K562 (cell line): Measurements from ENCODE around the gene ABCA1. TPM values are rescaled to one million over a fixed set of nuclear protein-coding genes. Genes with fewer than 3 reads are reported as not detected.

Source experiments
- ATAC-seq: fragments of 200-7000 bp; cut with Tn5 transposase; 3 replicates; pipeline ENCODE4 v1.9.1; 2020; ENCODE audit warnings: moderate library complexity
- BruUV-seq: library from RNA; stranded (reverse); fragments of 400-500 nt; replicated peaks from 2 replicates; lab custom pipeline; 2021; lab: Mats Ljungman, UMichigan
- CTCF ChIA-PET: fragments of 300-600 bp; formaldehyde crosslinking; extraction: SDS; loops from one replicate; lab custom pipeline; 2021; ENCODE audit warnings: low intra/inter-chr PET ratio; lab: Yijun Ruan, JAX
- POLR2A ChIA-PET: fragments of 300-600, 350-650 bp; sonication (Branson Sonifier 250); formaldehyde crosslinking; extraction: SDS; loops from one replicate; lab custom pipeline; 2021; ENCODE audit warnings: antibody characterized with exemption, inconsistent platforms; lab: Yijun Ruan, JAX
- DNase-seq, 4 experiments: peaks; one replicate each; pipeline versions ENCODE4 v3.0.0 to v3.0.0-alpha.2; 2011 to 2018; ENCODE audit warnings: low spot score in 3 of 4, mixed read lengths in 3 of 4; ENCODE audit errors: extremely low read depth in 1 of 4
- FAIRE-seq: peaks from 2 replicates; lab custom pipeline; 2011; peaks lifted over from hg19 to GRCh38; lab: Jason Lieb, UNC
- H2AFZ ChIP-seq: 2 replicates; pipeline ENCODE4 v1.6.0; 2011; ENCODE audit warnings: low read depth, low read length, control low read depth, inconsistent platforms
- H3K27ac ChIP-seq: fragments of 200-600 bp; 3 replicates; pipeline ENCODE4 v1.8.0; 2011; ENCODE audit warnings: low read depth, mild to moderate bottlenecking, control low read depth, inconsistent platforms, low read length, moderate library complexity, mixed read lengths; ENCODE audit errors: extremely low read depth
- H3K27me3 ChIP-seq, 2 experiments: fragments of 300-600 bp in 1 of 2; 2 replicates in 1 of 2; 3 replicates in 1 of 2; pipeline versions ENCODE4 v1.6.0 to v1.8.0; 2011; ENCODE audit warnings: inconsistent platforms in 2 of 2, low read length in 2 of 2, mild to moderate bottlenecking in 1 of 2, mixed read lengths in 1 of 2, moderate library complexity in 1 of 2; ENCODE audit not compliant: control insufficient read depth in 2 of 2, insufficient read depth in 2 of 2
- H3K36me3 ChIP-seq: fragments of 300-600 bp; 3 replicates; pipeline ENCODE4 v1.8.0; 2011; ENCODE audit warnings: mild to moderate bottlenecking, low read length, inconsistent platforms; ENCODE audit not compliant: control insufficient read depth, insufficient read depth
- H3K4me1 ChIP-seq, 2 experiments: fragments of 200-600 bp in 1 of 2; replicated peaks in 1 of 2; 2 replicates in 1 of 2; 3 replicates in 1 of 2; pipeline versions ENCODE4 v1.5.1 to v1.8.0; 2011; ENCODE audit warnings: inconsistent platforms in 2 of 2, low read length in 2 of 2, mild to moderate bottlenecking in 1 of 2, mixed read lengths in 1 of 2, moderate library complexity in 1 of 2; ENCODE audit not compliant: control insufficient read depth in 2 of 2, insufficient read depth in 2 of 2
- H3K4me2 ChIP-seq: 2 replicates; pipeline ENCODE4 v1.6.1; 2011; ENCODE audit warnings: low read length, control low read depth, inconsistent platforms, mixed read lengths; ENCODE audit not compliant: insufficient read depth
- H3K4me3 ChIP-seq: fragments of 200-600 bp; sonication (generic), shearing (Covaris generic); 2 replicates; pipeline ENCODE4 v1.5.1; 2016; ENCODE audit warnings: control low read depth, inconsistent platforms
- H3K79me2 ChIP-seq: fragments of 200-600 bp; 3 replicates; pipeline ENCODE4 v1.8.0; 2011; ENCODE audit warnings: low read length, inconsistent platforms; ENCODE audit not compliant: control insufficient read depth, insufficient read depth
- H3K9ac ChIP-seq, 2 experiments: 2 replicates each; pipeline versions ENCODE4 v1.6.0 to v1.6.1; 2011; ENCODE audit warnings: low read depth in 2 of 2, low read length in 2 of 2, control low read depth in 1 of 2, inconsistent platforms in 1 of 2, mild to moderate bottlenecking in 1 of 2, mixed read lengths in 1 of 2; ENCODE audit not compliant: insufficient read depth in 1 of 2
- H3K9me1 ChIP-seq: one replicate; pipeline ENCODE4 v1.6.0; 2011; ENCODE audit warnings: inconsistent platforms, mild to moderate bottlenecking, low read length, moderate library complexity; ENCODE audit not compliant: control insufficient read depth, insufficient read depth
- H3K9me3 ChIP-seq: replicated peaks from 2 replicates; pipeline ENCODE4 v1.5.1; 2011; ENCODE audit warnings: low read depth, low read length, inconsistent platforms; ENCODE audit not compliant: control insufficient read depth, insufficient read depth
- H4K20me1 ChIP-seq: replicated peaks from 2 replicates; pipeline ENCODE4 v1.6.1; 2011; ENCODE audit warnings: low read length, inconsistent platforms, mixed read lengths; ENCODE audit not compliant: control insufficient read depth, insufficient read depth
- HDGF ChIP-seq: fragments of 450-650 bp; IDR thresholded peaks from 2 replicates; pipeline ENCODE4 v1.6.1; 2016
- MAZ ChIP-seq, 2 experiments: fragments of 450-650 bp in 1 of 2; sonication (generic) in 1 of 2; formaldehyde crosslinking; IDR thresholded peaks in 1 of 2; conservative IDR thresholded peaks in 1 of 2; 2 replicates each; pipeline versions ENCODE4 v1.4.0 to v1.5.0; 2020; ENCODE audit warnings: mild to moderate bottlenecking in 1 of 2, missing genetic modification reagents in 1 of 2
- MLLT1 ChIP-seq, 2 experiments: fragments of 450-650 bp; IDR thresholded peaks; 2 replicates each; pipeline ENCODE4 v1.6.1; 2016
- NONO ChIP-seq, 2 experiments: fragments of 200-400 bp in 1 of 2; fragments of 450-650 bp in 1 of 2; formaldehyde crosslinking in 1 of 2; IDR thresholded peaks; 2 replicates each; pipeline ENCODE4 v1.6.1; 2017; ENCODE audit warnings: low read depth in 2 of 2, mild to moderate bottlenecking in 2 of 2, moderate library complexity in 2 of 2, low read length in 1 of 2
- PCBP1 ChIP-seq: fragments of 200-400 bp; formaldehyde crosslinking; IDR thresholded peaks from 2 replicates; pipeline ENCODE4 v1.6.1; 2018; ENCODE audit warnings: mild to moderate bottlenecking, low read depth, low read length; ENCODE audit not compliant: poor library complexity, severe bottlenecking
- POLR2A ChIP-seq: fragments of 450-650 bp; conservative IDR thresholded peaks from 2 replicates; pipeline ENCODE4 v1.6.1; 2016
- YY1 ChIP-seq, 3 experiments: IDR thresholded peaks; 2 replicates each; pipeline ENCODE4 v1.6.1; 2011; ENCODE audit warnings: low read length in 2 of 3, mild to moderate bottlenecking in 2 of 3, moderate library complexity in 2 of 3, borderline replicate concordance in 1 of 3, control low read depth in 1 of 3, low read depth in 1 of 3; ENCODE audit not compliant: insufficient read depth in 3 of 3, insufficient replicate concordance in 2 of 3, control insufficient read depth in 1 of 3, insufficient read length in 1 of 3; ENCODE audit errors: extremely low read depth in 1 of 3
- ZNF121 ChIP-seq: sonication (generic); formaldehyde crosslinking; conservative IDR thresholded peaks from 2 replicates; pipeline ENCODE4 v1.8.0; 2022; ENCODE audit warnings: missing genetic modification reagents
- WGBS: fragments of 100-300 bp; shearing (Covaris generic); methylation state at CpG from one replicate; pipeline ENCODE4 v1.1.6; 2016; ENCODE audit warnings: low coverage, mixed read lengths; ENCODE audit not compliant: insufficient coverage; ENCODE audit errors: missing lambda C conversion rate; 5-methylcytosine and 5-hydroxymethylcytosine counted together
- in situ Hi-C: fragments of 300-500 bp; cut with MboI; formaldehyde crosslinking; loops from 4 replicates; pipeline ENCODE4 v1.15.0; 2018; ENCODE audit warnings: inconsistent platforms, mixed read lengths
- intact Hi-C: fragments of 100-400 bp; cut with micrococcal nuclease; formaldehyde crosslinking; loops from 2 replicates; pipeline ENCODE4 v1.14.2; 2022
- polyA plus RNA-seq, 8 experiments: library from polyadenylated mRNA; depleted of rRNA in 4 of 8; stranded (reverse) in 5 of 8; unstranded in 3 of 8; fragments of >200 nt; fragmentation: Nextera tagmentation in 2 of 8; fragmentation: Illumina TruSeq in 1 of 8; extraction: Ambion mirVana in 2 of 8; extraction: Trizol in 1 of 8; gene quantifications; 2 replicates each; pipeline versions ENCODE4 v1.2.1 to v1.2.3, GENCODE V29; 2011 to 2014; ENCODE audit warnings: inconsistent platforms in 1 of 8, missing spikeins in 1 of 8
- total RNA-seq, 7 experiments: library from RNA; depleted of rRNA in 6 of 7; stranded (reverse); fragments of >200 nt in 6 of 7; fragmentation: Illumina TruSeq in 2 of 7; extraction: Trizol in 2 of 7; gene quantifications; 2 replicates each; pipeline versions ENCODE4 v1.2.1 to v1.2.3, GENCODE V29; 2011 to 2021; ENCODE audit warnings: low replicate concordance in 1 of 7
- TF ChIP-seq, protein P1 (sequence below): fragments of 250-450 bp; sonication (Bioruptor Pico); IDR thresholded peaks from 2 replicates; pipeline ENCODE4 v1.5.0; 2021
- TF ChIP-seq, protein P2 (sequence below): sonication (generic); formaldehyde crosslinking; IDR thresholded peaks from 2 replicates; pipeline ENCODE4 v1.8.0; 2023; ENCODE audit warnings: mild to moderate bottlenecking, missing genetic modification reagents
- TF ChIP-seq, protein P3 (sequence below): fragments of 450-650 bp; IDR thresholded peaks from 2 replicates; pipeline ENCODE4 v1.6.1; 2016; ENCODE audit warnings: borderline replicate concordance

ABCA1 gene
- total and polyA plus RNA-seq, 9 of the 15 experiments (the other 6 are each of a cell fraction or from before 2014, with no cell fraction given) = under 0.01 to 0.18 (median 0.02) TPM; not detected in 5

GRCh38 chr9:104747565-104748358 lies 180.2 kb downstream of the ABCA1 start, which contains the start of gene NIPSNAP3A:
Gene NIPSNAP3A, plus strand, starts transcription at chr9:104747683. Its CDS starts 110 bp downstream, at chr9:104747793.
- peak within 1 kb of the TSS; percentile 99 for H3K4me2 ChIP-seq
- intact Hi-C loops = loop anchor here (2.0 to 10.0 kb wide), 3 partner anchors 27 to 655 kb away; partner anchors contain the start of gene SMC2
- ChIA-PET POLR2A (interaction anchor here (0.6 to 1.5 kb wide), 7 partner anchors 8 to 654 kb away, joined by 3 to 5 read pairs (median 4); partner anchors contain the start of genes NIPSNAP3B and SMC2), CTCF (no interaction called here)
- peak within 1 kb of the TSS; percentile 99 for H2AFZ ChIP-seq
- no peaks in the 10 kb centered on the region for H3K27me3 ChIP-seq
- H3K4me1 ChIP-seq = peaks cover 13 to 26% of the 10 kb centered on the region in 2 experiments; a peak in 4 of 5 replicates
- FAIRE-seq = peak; percentile 69
- peak within 1 kb of the TSS; percentile 80 for H3K4me3 ChIP-seq
- peak within 1 kb of the TSS; percentile 89 for H3K27ac ChIP-seq
- no peaks in the 10 kb centered on the region for H4K20me1 ChIP-seq
- H3K79me2 ChIP-seq = peaks cover 39% of the 10 kb centered on the region
- H3K9me1 ChIP-seq = no peaks in the 10 kb centered on the region
- ATAC-seq = peak; percentile 93
- in situ Hi-C loops = no loop called here
- H3K36me3 ChIP-seq = peaks cover 20% of the 10 kb centered on the region
- H3K9ac ChIP-seq = peak within 1 kb of the TSS; percentile 80 to 96
- BruUV-seq = TSS peak; percentile 65
- H3K9me3 ChIP-seq = no peaks in the 10 kb centered on the region
- WGBS = under 1% methylated on average over 54 of the region's 71 CpGs
- peak; percentile 89 to 94 (median 92) for DNase-seq
- TF ChIP-seq NONO (IDR thresholded peaks at IDR 0.05; ENCODE audit: low read depth in 2 of 2, low read length in 1 of 2) (no peak), PCBP1 (peak; percentile 62), HDGF (no peak), MAZ (CRISPR knock-in tag; conservative IDR thresholded peaks at IDR 0.05 in 1 of 2, IDR thresholded peaks at IDR 0.05 in 1 of 2) (peak; percentile 82 to 91), YY1 (IDR thresholded peaks at IDR 0.05; ENCODE audit: borderline replicate concordance in 1 of 3, control insufficient read depth in 1 of 3, extremely low read depth in 1 of 3, insufficient read depth in 3 of 3, insufficient read length in 1 of 3, insufficient replicate concordance in 2 of 3, low read depth in 1 of 3, low read length in 2 of 3) (peak; percentile 10 to 72 (median 65)), MLLT1 (IDR thresholded peaks at IDR 0.05) (peak in 1 of 2 experiments; percentile 2; a peak in 1 of 4 replicates), POLR2A (peak; percentile 76), ZNF121 (CRISPR knock-in tag) (no peak)
- TF ChIP-seq, protein P1, sequence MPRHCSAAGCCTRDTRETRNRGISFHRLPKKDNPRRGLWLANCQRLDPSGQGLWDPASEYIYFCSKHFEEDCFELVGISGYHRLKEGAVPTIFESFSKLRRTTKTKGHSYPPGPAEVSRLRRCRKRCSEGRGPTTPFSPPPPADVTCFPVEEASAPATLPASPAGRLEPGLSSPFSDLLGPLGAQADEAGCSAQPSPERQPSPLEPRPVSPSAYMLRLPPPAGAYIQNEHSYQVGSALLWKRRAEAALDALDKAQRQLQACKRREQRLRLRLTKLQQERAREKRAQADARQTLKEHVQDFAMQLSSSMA = no peak
- TF ChIP-seq, protein P2, sequence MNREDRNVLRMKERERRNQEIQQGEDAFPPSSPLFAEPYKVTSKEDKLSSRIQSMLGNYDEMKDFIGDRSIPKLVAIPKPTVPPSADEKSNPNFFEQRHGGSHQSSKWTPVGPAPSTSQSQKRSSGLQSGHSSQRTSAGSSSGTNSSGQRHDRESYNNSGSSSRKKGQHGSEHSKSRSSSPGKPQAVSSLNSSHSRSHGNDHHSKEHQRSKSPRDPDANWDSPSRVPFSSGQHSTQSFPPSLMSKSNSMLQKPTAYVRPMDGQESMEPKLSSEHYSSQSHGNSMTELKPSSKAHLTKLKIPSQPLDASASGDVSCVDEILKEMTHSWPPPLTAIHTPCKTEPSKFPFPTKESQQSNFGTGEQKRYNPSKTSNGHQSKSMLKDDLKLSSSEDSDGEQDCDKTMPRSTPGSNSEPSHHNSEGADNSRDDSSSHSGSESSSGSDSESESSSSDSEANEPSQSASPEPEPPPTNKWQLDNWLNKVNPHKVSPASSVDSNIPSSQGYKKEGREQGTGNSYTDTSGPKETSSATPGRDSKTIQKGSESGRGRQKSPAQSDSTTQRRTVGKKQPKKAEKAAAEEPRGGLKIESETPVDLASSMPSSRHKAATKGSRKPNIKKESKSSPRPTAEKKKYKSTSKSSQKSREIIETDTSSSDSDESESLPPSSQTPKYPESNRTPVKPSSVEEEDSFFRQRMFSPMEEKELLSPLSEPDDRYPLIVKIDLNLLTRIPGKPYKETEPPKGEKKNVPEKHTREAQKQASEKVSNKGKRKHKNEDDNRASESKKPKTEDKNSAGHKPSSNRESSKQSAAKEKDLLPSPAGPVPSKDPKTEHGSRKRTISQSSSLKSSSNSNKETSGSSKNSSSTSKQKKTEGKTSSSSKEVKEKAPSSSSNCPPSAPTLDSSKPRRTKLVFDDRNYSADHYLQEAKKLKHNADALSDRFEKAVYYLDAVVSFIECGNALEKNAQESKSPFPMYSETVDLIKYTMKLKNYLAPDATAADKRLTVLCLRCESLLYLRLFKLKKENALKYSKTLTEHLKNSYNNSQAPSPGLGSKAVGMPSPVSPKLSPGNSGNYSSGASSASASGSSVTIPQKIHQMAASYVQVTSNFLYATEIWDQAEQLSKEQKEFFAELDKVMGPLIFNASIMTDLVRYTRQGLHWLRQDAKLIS = peak; percentile 93; the same call in 1 of the 2 replicates
- TF ChIP-seq, protein P3, sequence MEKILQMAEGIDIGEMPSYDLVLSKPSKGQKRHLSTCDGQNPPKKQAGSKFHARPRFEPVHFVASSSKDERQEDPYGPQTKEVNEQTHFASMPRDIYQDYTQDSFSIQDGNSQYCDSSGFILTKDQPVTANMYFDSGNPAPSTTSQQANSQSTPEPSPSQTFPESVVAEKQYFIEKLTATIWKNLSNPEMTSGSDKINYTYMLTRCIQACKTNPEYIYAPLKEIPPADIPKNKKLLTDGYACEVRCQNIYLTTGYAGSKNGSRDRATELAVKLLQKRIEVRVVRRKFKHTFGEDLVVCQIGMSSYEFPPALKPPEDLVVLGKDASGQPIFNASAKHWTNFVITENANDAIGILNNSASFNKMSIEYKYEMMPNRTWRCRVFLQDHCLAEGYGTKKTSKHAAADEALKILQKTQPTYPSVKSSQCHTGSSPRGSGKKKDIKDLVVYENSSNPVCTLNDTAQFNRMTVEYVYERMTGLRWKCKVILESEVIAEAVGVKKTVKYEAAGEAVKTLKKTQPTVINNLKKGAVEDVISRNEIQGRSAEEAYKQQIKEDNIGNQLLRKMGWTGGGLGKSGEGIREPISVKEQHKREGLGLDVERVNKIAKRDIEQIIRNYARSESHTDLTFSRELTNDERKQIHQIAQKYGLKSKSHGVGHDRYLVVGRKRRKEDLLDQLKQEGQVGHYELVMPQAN = peak; percentile 84
